NCI-H345 treated with DMSO at 0.1 percent for 48 hours (cell line): Measurements from ENCODE around the gene ISYNA1.

Experiments used
- DNase-seq: peaks from one replicate; lab custom pipeline; 2025; ENCODE audit not compliant: unreplicated experiment; lab: John Stamatoyannopoulos, UW

Gene ISYNA1

DNA sequence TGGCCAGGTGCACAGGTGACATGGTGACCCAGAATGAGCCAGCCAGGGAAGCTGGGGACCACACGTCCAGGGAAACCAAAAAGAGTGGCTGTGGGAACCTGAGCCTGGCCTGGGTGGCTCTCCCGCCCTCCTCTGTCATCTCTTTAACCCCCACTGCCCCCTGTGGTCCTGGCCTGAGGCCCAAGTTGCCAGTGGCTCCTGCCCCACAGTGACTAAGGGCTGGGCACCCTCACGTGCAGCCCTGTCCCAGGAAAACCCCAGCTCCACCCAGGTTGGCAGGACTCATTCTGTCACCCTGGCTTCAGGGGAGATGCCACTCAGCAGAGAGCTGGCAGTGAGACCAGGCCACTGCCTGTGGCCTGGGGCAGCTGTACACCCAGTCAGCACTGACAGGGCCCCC is 30.6 kb upstream of the ISYNA1 start:
- no peak for DNase-seq

DNA sequence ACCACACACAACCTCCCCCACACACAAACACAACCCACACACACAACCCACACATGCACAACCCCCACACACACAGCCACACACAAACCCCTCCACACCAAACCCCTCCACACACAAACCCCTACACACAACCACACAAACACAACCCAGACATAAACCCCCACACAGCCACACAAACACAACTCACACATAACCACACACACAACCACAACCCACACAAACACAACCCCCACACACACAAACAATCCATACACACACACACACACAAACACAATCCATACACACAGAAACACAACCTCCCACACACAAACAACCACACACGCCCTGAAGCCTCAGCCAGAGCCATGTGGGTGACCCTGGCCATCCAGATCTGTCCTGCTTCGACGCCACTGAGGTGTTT is 30.0 kb upstream of the ISYNA1 start:
- DNase-seq, result no peak

DNA sequence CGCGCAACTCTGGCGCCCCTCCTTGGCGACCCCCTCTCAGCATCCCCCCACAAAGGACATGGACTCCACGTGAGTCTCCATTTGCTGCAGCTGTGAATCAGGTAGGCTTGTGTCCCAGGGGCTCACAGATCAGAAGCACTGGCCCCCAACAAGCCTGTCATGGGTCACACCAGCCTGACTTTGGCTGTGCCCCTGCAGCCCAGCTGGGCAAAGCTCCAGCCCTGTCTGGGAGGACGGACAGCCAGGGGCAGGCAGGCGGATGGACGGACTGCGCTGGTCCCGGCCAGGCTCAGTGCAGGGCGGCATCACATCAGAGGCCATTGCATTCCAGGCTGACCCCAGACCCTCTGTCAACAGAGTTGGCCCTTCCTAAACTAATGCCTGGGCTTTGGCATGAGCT is 28.4 kb upstream of the ISYNA1 start:
- DNase-seq, result no peak

- DNase-seq, result no peak
Measured at GRCh38 chr19:18465964-18466339, 28.0 kb upstream of the ISYNA1 start.

DNA sequence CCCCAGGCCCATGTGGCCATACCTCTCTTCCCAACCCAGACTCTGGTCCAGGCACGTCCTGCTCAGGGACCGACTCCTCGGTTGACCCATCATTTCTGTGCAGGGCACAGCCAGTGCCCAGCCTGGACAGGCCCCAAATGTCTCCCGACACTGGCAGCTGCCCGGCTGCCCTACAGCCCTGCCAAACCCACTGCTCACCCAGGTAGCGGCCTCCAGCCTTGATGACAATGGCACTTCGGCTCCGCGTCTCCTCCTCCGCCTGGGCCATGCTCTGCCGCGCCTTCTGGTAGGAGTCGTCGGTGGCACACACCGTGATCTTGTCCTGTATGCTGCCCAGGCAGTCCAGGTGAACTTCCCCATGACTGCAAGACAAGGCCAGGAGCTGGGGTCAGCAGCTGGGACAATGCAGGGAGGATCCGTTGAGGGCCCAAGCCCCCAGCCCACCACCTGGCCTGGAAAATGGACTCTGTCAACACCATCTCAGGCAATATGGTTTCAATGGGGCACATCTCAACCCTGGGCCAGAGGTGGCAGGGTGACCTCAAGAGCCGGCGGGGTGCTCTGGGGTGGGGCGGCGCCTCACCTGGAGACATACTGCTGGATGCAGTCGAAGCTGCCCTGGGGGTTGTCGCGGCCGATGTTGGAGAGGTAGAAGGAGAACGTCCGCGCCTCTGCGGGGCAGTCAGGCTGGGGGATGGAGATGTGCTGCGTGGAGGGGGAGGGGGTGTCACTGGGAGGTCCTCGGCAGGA is 27.5 kb upstream of the ISYNA1 start:
- no peak for DNase-seq

GRCh38 chr19:18464646-18465045 is 26.7 kb upstream of the ISYNA1 start:
- DNase-seq, result peak; percentile 48

DNA sequence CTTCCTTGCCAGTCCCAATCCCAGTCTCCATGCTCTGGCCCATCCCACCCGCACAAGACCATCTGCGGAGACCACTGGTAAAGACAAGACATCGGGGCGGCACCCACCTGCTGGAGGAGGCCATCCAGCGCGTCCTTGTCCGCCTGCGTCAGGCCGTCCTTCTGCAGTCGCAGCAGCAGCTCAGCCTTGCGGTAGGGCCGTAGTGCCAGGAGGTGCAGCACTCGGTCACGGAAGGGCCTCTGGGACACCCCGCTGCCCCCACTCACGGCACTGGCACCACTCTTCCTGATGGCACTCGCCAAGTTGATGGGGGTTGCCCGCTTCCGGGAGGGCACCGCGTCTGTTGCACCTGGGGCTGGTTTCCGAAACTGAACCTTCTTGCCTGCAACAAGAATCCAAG is 23.5 kb upstream of the ISYNA1 start:
- no peak for DNase-seq

DNA sequence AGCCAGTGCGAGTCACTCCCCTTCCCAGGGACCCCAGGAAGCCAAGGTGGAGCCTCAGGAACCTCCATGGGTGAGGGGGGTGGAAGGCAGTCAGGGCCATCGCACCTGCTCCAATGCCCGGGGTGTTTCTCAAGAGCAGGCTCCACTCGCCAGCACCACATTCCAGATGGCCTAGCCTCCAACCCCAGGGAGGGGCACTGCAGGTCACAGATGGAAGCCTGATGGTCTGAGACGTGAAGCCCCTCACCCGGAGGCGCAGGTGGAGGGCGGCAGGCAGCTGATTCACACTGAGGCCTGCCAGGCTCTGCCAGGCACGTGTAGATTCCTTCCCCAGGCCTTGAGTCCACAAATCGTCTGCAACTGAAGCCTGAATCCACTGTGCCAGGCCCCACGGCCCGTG is 23.0 kb upstream of the ISYNA1 start:
- DNase-seq, result no peak

GRCh38 chr19:18457483-18458331 is 19.8 kb upstream of the ISYNA1 start:
- no peak for DNase-seq

DNA sequence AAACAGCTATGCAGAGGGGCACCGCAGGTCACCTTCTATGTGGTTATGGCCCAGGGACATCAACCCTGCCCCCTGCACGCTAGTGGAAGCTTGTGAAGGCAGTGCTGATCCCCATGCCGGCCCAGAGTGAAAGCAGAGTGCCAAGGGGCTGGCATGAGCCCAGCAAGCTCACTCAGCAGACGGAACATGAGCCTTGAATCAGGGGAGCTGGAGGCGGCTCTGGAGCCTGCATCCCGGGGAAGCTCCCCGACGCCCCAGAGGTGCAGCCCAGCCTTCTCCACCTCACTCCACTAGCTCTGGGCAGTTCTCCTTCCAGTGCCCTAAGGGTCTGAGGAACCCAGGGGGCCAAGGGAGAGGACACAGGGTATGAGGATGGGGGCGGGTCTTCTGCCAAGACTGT is 19.0 kb upstream of the ISYNA1 start:
- DNase-seq, result no peak

GRCh38 chr19:18456279-18456678 is 18.3 kb upstream of the ISYNA1 start:
- no peak for DNase-seq

DNA sequence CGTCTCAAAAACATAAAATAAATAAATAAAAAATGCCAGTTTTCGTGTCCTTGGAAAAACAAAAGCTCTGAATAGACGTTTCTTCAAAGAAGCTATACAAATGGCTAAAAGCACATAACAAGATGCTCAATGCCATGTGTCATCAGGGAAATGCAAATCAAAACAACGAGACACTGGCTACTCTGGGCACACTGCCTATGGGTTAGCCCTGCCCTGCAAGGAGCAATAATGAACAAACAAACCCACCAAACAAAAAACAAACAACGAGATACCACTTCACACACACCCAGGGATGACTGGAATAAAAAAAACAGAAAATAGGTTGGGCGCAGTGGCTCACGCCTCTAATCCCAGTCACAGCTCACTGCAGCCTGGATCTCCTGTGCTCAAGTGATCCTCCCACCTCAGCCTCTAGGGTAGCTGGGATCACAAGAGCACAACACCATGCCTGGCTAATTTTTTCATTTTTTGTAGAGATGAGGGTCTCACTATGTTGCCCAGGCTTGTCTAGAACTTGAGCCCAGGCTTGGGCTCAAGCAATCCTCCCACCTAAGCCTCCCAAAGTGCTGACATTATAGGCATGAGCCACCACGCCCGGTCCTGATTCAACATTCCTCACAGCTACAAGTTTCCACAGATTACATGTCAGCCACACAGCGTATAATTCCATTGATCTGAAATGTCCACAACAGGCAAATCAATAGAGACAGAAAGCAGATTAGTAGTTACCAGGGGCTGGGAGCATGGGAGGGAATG is 15.5 kb upstream of the ISYNA1 start:
- DNase-seq, result no peak

- DNase-seq, result no peak
Measured at GRCh38 chr19:18452386-18452785, 14.5 kb upstream of the ISYNA1 start.

GRCh38 chr19:18450931-18451836 is 13.3 kb upstream of the ISYNA1 start:
- DNase-seq, result peak; percentile 62

DNA sequence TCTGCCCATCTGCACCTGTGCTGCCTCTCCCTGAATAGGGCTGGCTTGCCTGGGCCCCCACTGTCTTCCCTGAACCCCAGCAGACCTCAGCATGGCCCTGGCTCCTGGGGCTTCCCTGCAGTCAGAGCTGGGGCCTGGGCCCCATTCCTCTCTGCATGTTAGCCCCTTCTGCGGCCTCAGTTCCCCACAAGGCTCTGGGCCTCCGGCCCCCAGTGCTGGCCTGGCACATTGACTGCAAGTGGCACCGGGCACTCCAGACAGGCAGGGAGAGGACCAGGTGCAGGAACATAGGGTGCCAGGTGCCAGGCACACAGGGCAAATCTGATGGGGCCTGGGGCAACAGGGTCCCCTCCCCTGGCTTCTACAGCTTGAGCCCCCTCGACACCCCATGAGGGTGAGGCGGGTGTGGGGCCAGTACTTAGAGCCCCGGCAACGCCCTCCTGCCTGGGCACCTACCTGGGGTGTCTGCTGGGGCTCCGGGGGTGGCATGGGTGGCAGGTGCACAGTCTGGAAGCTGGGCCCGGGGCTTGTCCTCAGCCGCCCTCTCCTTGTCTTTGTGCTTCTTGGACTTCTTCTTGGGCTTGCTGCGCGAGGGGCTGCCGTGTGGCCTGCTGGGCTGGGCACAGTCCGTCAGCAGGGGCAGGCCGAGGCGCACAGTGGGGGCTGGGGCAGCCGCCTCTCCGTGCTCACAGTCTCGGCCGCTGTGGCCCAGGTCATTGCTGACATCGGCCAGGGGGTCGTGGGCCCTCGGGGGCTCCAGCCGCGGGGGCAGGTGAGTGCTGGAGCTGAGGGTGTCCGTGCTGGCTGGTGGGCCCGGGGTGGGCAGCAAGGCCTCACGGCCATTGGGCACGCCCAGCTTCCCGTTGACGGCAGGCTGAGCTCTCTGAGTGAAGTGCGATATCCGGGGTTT is 12.3 kb upstream of the ISYNA1 start:
- DNase-seq, result no peak

GRCh38 chr19:18449552-18449951 is 11.6 kb upstream of the ISYNA1 start:
- DNase-seq, result no peak

GRCh38 chr19:18446811-18447359 is 9.0 kb upstream of the ISYNA1 start:
- no peak for DNase-seq

- no peak for DNase-seq
Measured at GRCh38 chr19:18446145-18446810, 8.3 kb upstream of the ISYNA1 start.
